GM18505 (cell line): ENCODE measurements around the gene UBAP2L.
"Not testable (repeated sequence)": the region's sequence is repeated elsewhere in the genome, so short reads cannot be mapped to it uniquely, and the experiment has no call there.

Source experiments
- ATAC-seq: cut with Tn5 transposase; IDR thresholded peaks from one replicate; pipeline ENCODE4 v1.9.1; 2021; ENCODE audit not compliant: unreplicated experiment
- POLR2A ChIP-seq: IDR thresholded peaks from 4 replicates; pipeline ENCODE4 v1.6.1; 2011; ENCODE audit warnings: borderline replicate concordance; ENCODE audit not compliant: insufficient read depth, insufficient read length; ENCODE audit errors: extremely low read depth

UBAP2L gene

GRCh38 chr1:154208677-154209388, 11.9 kb upstream of the UBAP2L start:
- no peak for ATAC-seq
- TF ChIP-seq POLR2A: no peak

GRCh38 chr1:154212083-154212482, 8.7 kb upstream of the UBAP2L start:
- TF ChIP-seq POLR2A: no peak

GRCh38 chr1:154213274-154213673, 7.5 kb upstream of the UBAP2L start:
- no peak for ATAC-seq
- TF ChIP-seq POLR2A: no peak

More at GRCh38 chr1:154212083-154212482, 8.7 kb upstream of the UBAP2L start:
- no peak for ATAC-seq

GRCh38 chr1:154218545-154218944, 2.2 kb upstream of the UBAP2L start:
- ATAC-seq: no peak
- no peak for TF ChIP-seq POLR2A

- ATAC-seq: no peak
- TF ChIP-seq POLR2A: no peak
Observed at GRCh38 chr1:154219541-154219940, 1.2 kb upstream of the UBAP2L start.

GRCh38 chr1:154220970-154221277, 169 bp downstream of the UBAP2L start:
- ATAC-seq: no peak
- TF ChIP-seq POLR2A: no peak

GRCh38 chr1:154221278-154222001, 685 bp downstream of the UBAP2L start:
- ATAC-seq: peak; percentile 16
- TF ChIP-seq POLR2A: peak; percentile 70

- no peak for TF ChIP-seq POLR2A
- no peak for ATAC-seq
Observed at GRCh38 chr1:154222518-154222917, 1.8 kb downstream of the UBAP2L start.

GRCh38 chr1:154222918-154223317, 2.2 kb downstream of the UBAP2L start:
- ATAC-seq: no peak
- TF ChIP-seq POLR2A: no peak

GRCh38 chr1:154223621-154224020, 2.9 kb downstream of the UBAP2L start:
- TF ChIP-seq POLR2A: no peak

GRCh38 chr1:154225370-154225769, 4.6 kb downstream of the UBAP2L start:
- TF ChIP-seq POLR2A: no peak
- ATAC-seq: no peak

More at GRCh38 chr1:154223621-154224020, 2.9 kb downstream of the UBAP2L start:
- ATAC-seq: no peak

GRCh38 chr1:154231112-154231511, 10.4 kb downstream of the UBAP2L start:
- ATAC-seq: not testable (repeated sequence)

- not testable (repeated sequence) for ATAC-seq
Observed at GRCh38 chr1:154233127-154233526, 12.4 kb downstream of the UBAP2L start.

GRCh38 chr1:154236855-154237254, 16.1 kb downstream of the UBAP2L start:
- TF ChIP-seq POLR2A: no peak
- no peak for ATAC-seq
